Stomach smooth muscle (tissue), 2 donors: Measurements from ENCODE around the gene MZT2B.
"Not testable (repeated sequence)": the region's sequence is repeated elsewhere in the genome, so short reads cannot be mapped to it uniquely, and the experiment has no call there.

Source experiments
- H3K27ac ChIP-seq: one replicate; pipeline ENCODE4 v1.7.0; 2013; ENCODE audit warnings: mild to moderate bottlenecking, low read length, inconsistent platforms
- H3K27me3 ChIP-seq, 2 donors: one replicate each; pipeline ENCODE4 v1.7.0; 2013; ENCODE audit warnings: low read length in 2 of 2; ENCODE audit not compliant: insufficient read depth in 2 of 2, control insufficient read depth in 1 of 2
- H3K36me3 ChIP-seq, 2 donors: one replicate each; pipeline ENCODE4 v1.7.0; 2013; ENCODE audit warnings: low read length in 2 of 2; ENCODE audit not compliant: control insufficient read depth in 2 of 2, insufficient read depth in 2 of 2
- H3K4me1 ChIP-seq: one replicate; pipeline ENCODE4 v1.7.0; 2013; ENCODE audit warnings: low read length; ENCODE audit not compliant: control insufficient read depth, insufficient read depth
- H3K4me3 ChIP-seq, 2 donors: one replicate each; pipeline ENCODE4 v1.7.0; 2013; ENCODE audit warnings: low read length in 2 of 2
- H3K9ac ChIP-seq, 2 donors: one replicate each; pipeline ENCODE4 v1.7.0; 2013; ENCODE audit warnings: low read length in 2 of 2, mild to moderate bottlenecking in 1 of 2
- H3K9me3 ChIP-seq, 2 donors: one replicate each; pipeline ENCODE4 v1.7.0; 2013; ENCODE audit warnings: low read length in 2 of 2; ENCODE audit not compliant: control insufficient read depth in 2 of 2
- donor health status: healthy.
- donor health status: Pancreatic carcinoma.

The MZT2B gene

GRCh38 chr2:130195089-130195635 is 13.1 kb downstream of the MZT2B start:
- H3K4me3 ChIP-seq, H3K36me3 ChIP-seq, H3K27me3 ChIP-seq, H3K27ac ChIP-seq, H3K9me3 ChIP-seq, H3K9ac ChIP-seq, H3K4me1 ChIP-seq: not testable (repeated sequence)

- H3K4me3 ChIP-seq, H3K9ac ChIP-seq, H3K9me3 ChIP-seq, H3K27ac ChIP-seq, H3K4me1 ChIP-seq, H3K36me3 ChIP-seq, H3K27me3 ChIP-seq: not testable (repeated sequence)
Observed at GRCh38 chr2:130196052-130196451, 14.0 kb downstream of the MZT2B start.

- Histone ChIP-seq H3K27me3 (no peaks in the 10 kb centered on the region), H3K4me1 (no peaks in the 10 kb centered on the region), H3K4me3 (no peak within 1 kb of the TSS), H3K9ac (no peak within 1 kb of the TSS), H3K9me3 (no peaks in the 10 kb centered on the region), H3K36me3 (no peaks in the 10 kb centered on the region), H3K27ac (no peak within 1 kb of the TSS)
Observed at GRCh38 chr2:130198343-130198742, 16.3 kb downstream of the MZT2B start, which contains the start of gene TUBA3E. Gene TUBA3E, minus strand, starts transcription at chr2:130198439. Its CDS starts 79 bp downstream, at chr2:130198360.

- not testable (repeated sequence) for H3K36me3 ChIP-seq, H3K27me3 ChIP-seq, H3K27ac ChIP-seq, H3K4me1 ChIP-seq, H3K4me3 ChIP-seq, H3K9me3 ChIP-seq, H3K9ac ChIP-seq
Observed at GRCh38 chr2:130202518-130202917, 20.5 kb downstream of the MZT2B start.

- H3K27me3 ChIP-seq, H3K9ac ChIP-seq, H3K4me1 ChIP-seq, H3K36me3 ChIP-seq, H3K27ac ChIP-seq, H3K9me3 ChIP-seq, H3K4me3 ChIP-seq: not testable (repeated sequence)
Observed at GRCh38 chr2:130203150-130203549, 21.1 kb downstream of the MZT2B start.

- H3K27me3 ChIP-seq, H3K9me3 ChIP-seq, H3K4me1 ChIP-seq, H3K27ac ChIP-seq, H3K9ac ChIP-seq, H3K4me3 ChIP-seq, H3K36me3 ChIP-seq: not testable (repeated sequence)
Observed at GRCh38 chr2:130207051-130207450, 25.0 kb downstream of the MZT2B start.

- not testable (repeated sequence) for H3K36me3 ChIP-seq, H3K9ac ChIP-seq, H3K4me3 ChIP-seq, H3K27me3 ChIP-seq, H3K9me3 ChIP-seq, H3K4me1 ChIP-seq, H3K27ac ChIP-seq
Observed at GRCh38 chr2:130219147-130219546, 37.1 kb downstream of the MZT2B start.

DNA sequence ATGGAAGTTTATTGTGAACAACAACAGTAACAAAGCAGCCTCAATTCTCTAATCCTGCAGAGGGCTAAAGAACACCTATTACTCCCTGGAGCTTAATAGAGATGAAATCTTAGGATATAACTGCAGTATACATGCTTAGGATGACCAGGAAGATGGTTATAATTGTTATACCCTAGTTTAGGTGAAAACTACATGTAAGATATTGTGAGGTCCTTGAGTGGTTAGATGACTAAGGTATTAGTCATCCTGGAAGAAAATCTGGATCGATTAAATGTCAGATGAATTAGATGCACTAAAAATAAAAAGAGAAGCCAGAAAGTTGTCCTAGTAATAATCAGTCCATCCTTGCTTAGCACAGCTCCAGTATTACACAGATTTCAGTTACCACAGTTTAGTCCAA is 38.4 kb downstream of the MZT2B start:
- not testable (repeated sequence) for H3K4me1 ChIP-seq, H3K4me3 ChIP-seq, H3K9ac ChIP-seq, H3K27ac ChIP-seq, H3K9me3 ChIP-seq, H3K27me3 ChIP-seq, H3K36me3 ChIP-seq

GRCh38 chr2:130222523-130222922 is 40.5 kb downstream of the MZT2B start:
- H3K9me3 ChIP-seq, H3K4me3 ChIP-seq, H3K4me1 ChIP-seq, H3K36me3 ChIP-seq, H3K9ac ChIP-seq, H3K27ac ChIP-seq, H3K27me3 ChIP-seq: not testable (repeated sequence)

GRCh38 chr2:130228005-130228404 is 45.9 kb downstream of the MZT2B start:
- not testable (repeated sequence) for H3K9ac ChIP-seq, H3K9me3 ChIP-seq, H3K27me3 ChIP-seq, H3K27ac ChIP-seq, H3K36me3 ChIP-seq, H3K4me1 ChIP-seq, H3K4me3 ChIP-seq

DNA sequence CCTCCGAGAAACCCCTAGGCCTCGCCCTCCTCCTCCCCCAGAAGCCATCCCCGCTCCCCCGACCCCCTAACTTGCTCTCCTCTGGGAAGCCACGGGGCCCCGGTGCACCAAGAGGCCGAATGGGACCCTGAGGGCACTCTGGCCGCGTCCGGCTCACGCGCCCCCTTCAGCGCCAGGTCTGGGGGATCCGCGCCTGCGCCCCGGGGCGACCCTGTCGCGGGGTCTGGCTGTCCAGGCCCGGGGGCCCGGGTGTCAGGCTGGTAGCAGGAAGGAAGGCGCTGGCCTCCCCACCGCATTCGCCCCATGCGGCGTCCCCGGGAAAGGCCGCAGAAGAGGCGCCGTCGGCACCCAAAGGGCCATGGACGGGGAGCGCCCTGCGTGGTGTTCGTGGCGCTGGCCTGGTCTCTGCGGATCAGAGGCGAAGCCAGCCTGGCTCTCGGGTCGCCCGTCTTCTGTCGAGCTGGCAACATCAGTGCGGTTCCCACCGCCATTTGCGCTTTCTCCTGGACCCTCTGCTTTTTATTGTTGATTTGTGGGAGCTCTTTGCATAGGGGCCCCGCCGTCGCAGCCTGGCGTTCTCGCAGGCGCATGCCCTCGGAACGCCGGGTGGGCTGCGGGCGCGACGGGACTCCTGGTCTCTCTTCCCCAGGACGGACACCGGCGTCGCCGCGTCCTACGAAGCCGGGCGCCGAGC is 46.6 kb downstream of the MZT2B start:
- H3K27ac ChIP-seq, H3K4me3 ChIP-seq, H3K4me1 ChIP-seq, H3K27me3 ChIP-seq, H3K36me3 ChIP-seq, H3K9ac ChIP-seq, H3K9me3 ChIP-seq: not testable (repeated sequence)
